HEK293 (cell line): ENCODE data around the gene IRS2.

Source experiments
- CTCF ChIA-PET: fragments of 350-600 bp; formaldehyde crosslinking; extraction: SDS; loops from one replicate; lab custom pipeline; 2021; ENCODE audit warnings: antibody characterized with exemption; lab: Yijun Ruan, JAX
- POLR2A ChIA-PET: fragments of 300-600 bp; formaldehyde crosslinking; extraction: SDS; loops from one replicate; lab custom pipeline; 2020; ENCODE audit warnings: antibody characterized with exemption, inconsistent platforms; lab: Yijun Ruan, JAX
- H3K27ac ChIP-seq: fragments of 200-500 bp; sonication (Bioruptor generic); 2 replicates; pipeline ENCODE4 v1.5.1; 2014; ENCODE audit warnings: low read depth, low read length, control low read depth, inconsistent platforms; ENCODE audit errors: extremely low read depth
- H3K36me3 ChIP-seq, 2 experiments: fragments of 200-500 bp in 1 of 2; sonication (Bioruptor generic) in 1 of 2; 1 replicate in 1 of 2; 2 replicates in 1 of 2; pipeline ENCODE4 v1.5.1; 2014 to 2017; ENCODE audit warnings: inconsistent platforms in 2 of 2, low read length in 2 of 2; ENCODE audit not compliant: control insufficient read depth in 2 of 2, insufficient read depth in 1 of 2
- H3K4me1 ChIP-seq: fragments of 200-500 bp; sonication (Bioruptor generic); 2 replicates; pipeline ENCODE4 v1.5.1; 2014; ENCODE audit warnings: mild to moderate bottlenecking, low read length, inconsistent platforms; ENCODE audit not compliant: control insufficient read depth, insufficient read depth
- H3K4me3 ChIP-seq: 2 replicates; pipeline ENCODE4 v1.5.1; 2011; ENCODE audit warnings: low read depth, mild to moderate bottlenecking, control low read depth, low read length, moderate library complexity
- H3K9me3 ChIP-seq: fragments of 200-500 bp; sonication (Bioruptor generic); 2 replicates; pipeline ENCODE4 v1.5.1; 2014; ENCODE audit warnings: low read depth, low read length, inconsistent platforms; ENCODE audit not compliant: control insufficient read depth, insufficient read depth
- EGR2 ChIP-seq: fragments of 450-650 bp; formaldehyde crosslinking; IDR thresholded peaks from 2 replicates; pipeline ENCODE4 v1.5.1; 2016; ENCODE audit warnings: low read depth, missing biosample characterization, missing genetic modification characterization
- KLF16 ChIP-seq: fragments of 450-650 bp; formaldehyde crosslinking; IDR thresholded peaks from 2 replicates; pipeline ENCODE4 v1.5.1; 2017; ENCODE audit warnings: missing biosample characterization, missing genetic modification characterization
- MZF1 ChIP-seq: fragments of 450-650 bp; formaldehyde crosslinking; IDR thresholded peaks from 2 replicates; pipeline ENCODE4 v1.5.1; 2017; ENCODE audit warnings: missing biosample characterization, missing genetic modification characterization, borderline replicate concordance
- SCRT2 ChIP-seq: fragments of 450-650 bp; formaldehyde crosslinking; IDR thresholded peaks from 2 replicates; pipeline ENCODE4 v1.5.1; 2016; ENCODE audit warnings: missing biosample characterization, missing genetic modification characterization
- ZBTB1 ChIP-seq: fragments of 450-650 bp; formaldehyde crosslinking; IDR thresholded peaks from 2 replicates; pipeline ENCODE4 v1.5.1; 2016; ENCODE audit warnings: missing biosample characterization, missing genetic modification characterization
- ZEB2 ChIP-seq: fragments of 450-650 bp; formaldehyde crosslinking; IDR thresholded peaks from 2 replicates; pipeline ENCODE4 v1.5.1; 2016; ENCODE audit warnings: missing biosample characterization, missing genetic modification characterization
- ZFP41 ChIP-seq: fragments of 450-650 bp; formaldehyde crosslinking; IDR thresholded peaks from 2 replicates; pipeline ENCODE4 v1.5.1; 2016; ENCODE audit warnings: missing biosample characterization, missing genetic modification characterization, borderline replicate concordance
- ZNF138 ChIP-seq: fragments of 450-650 bp; formaldehyde crosslinking; IDR thresholded peaks from 2 replicates; pipeline ENCODE4 v1.5.1; 2016; ENCODE audit warnings: missing biosample characterization, missing genetic modification characterization, borderline replicate concordance
- ZNF146 ChIP-seq: fragments of 450-650 bp; formaldehyde crosslinking; IDR thresholded peaks from 2 replicates; pipeline ENCODE4 v1.5.1; 2016; ENCODE audit warnings: missing biosample characterization, missing genetic modification characterization
- ZNF16 ChIP-seq: fragments of 450-650 bp; formaldehyde crosslinking; IDR thresholded peaks from 2 replicates; pipeline ENCODE4 v1.5.1; 2016; ENCODE audit warnings: low read depth, missing biosample characterization, missing genetic modification characterization
- ZNF221 ChIP-seq: fragments of 450-650 bp; formaldehyde crosslinking; IDR thresholded peaks from 2 replicates; pipeline ENCODE4 v1.5.1; 2017; ENCODE audit warnings: missing biosample characterization, missing genetic modification characterization, borderline replicate concordance
- ZNF23 ChIP-seq: fragments of 450-650 bp; formaldehyde crosslinking; IDR thresholded peaks from 2 replicates; pipeline ENCODE4 v1.5.1; 2016; ENCODE audit warnings: missing biosample characterization, missing genetic modification characterization, borderline replicate concordance
- ZNF239 ChIP-seq: fragments of 450-650 bp; formaldehyde crosslinking; IDR thresholded peaks from 2 replicates; pipeline ENCODE4 v1.5.1; 2016; ENCODE audit warnings: missing biosample characterization, missing genetic modification characterization
- ZNF335 ChIP-seq: fragments of 450-650 bp; formaldehyde crosslinking; conservative IDR thresholded peaks from 2 replicates; pipeline ENCODE4 v1.5.1; 2016; ENCODE audit warnings: missing biosample characterization, missing genetic modification characterization
- ZNF366 ChIP-seq: fragments of 450-650 bp; formaldehyde crosslinking; conservative IDR thresholded peaks from 2 replicates; pipeline ENCODE4 v1.5.1; 2016; ENCODE audit warnings: missing biosample characterization, missing genetic modification characterization
- ZNF433 ChIP-seq: fragments of 450-650 bp; formaldehyde crosslinking; IDR thresholded peaks from 2 replicates; pipeline ENCODE4 v1.5.1; 2016; ENCODE audit warnings: missing biosample characterization, missing genetic modification characterization, low read depth
- ZNF621 ChIP-seq: fragments of 450-650 bp; formaldehyde crosslinking; IDR thresholded peaks from 2 replicates; pipeline ENCODE4 v1.5.1; 2017; ENCODE audit warnings: missing biosample characterization, missing genetic modification characterization
- ZNF623 ChIP-seq: fragments of 450-650 bp; formaldehyde crosslinking; IDR thresholded peaks from 2 replicates; pipeline ENCODE4 v1.5.1; 2016; ENCODE audit warnings: missing biosample characterization, missing genetic modification characterization
- ZNF76 ChIP-seq: fragments of 450-650 bp; formaldehyde crosslinking; IDR thresholded peaks from 2 replicates; pipeline ENCODE4; 2016; ENCODE audit warnings: low read depth, missing biosample characterization, missing genetic modification characterization, borderline replicate concordance
- ZNF777 ChIP-seq: fragments of 450-650 bp; formaldehyde crosslinking; IDR thresholded peaks from 2 replicates; pipeline ENCODE4 v1.5.1; 2017; ENCODE audit warnings: missing biosample characterization, missing genetic modification characterization, borderline replicate concordance
- ZNF785 ChIP-seq: fragments of 450-650 bp; formaldehyde crosslinking; IDR thresholded peaks from 2 replicates; pipeline ENCODE4 v1.5.1; 2016; ENCODE audit warnings: missing biosample characterization, missing genetic modification characterization
- ZNF792 ChIP-seq: fragments of 450-650 bp; formaldehyde crosslinking; IDR thresholded peaks from 2 replicates; pipeline ENCODE4 v1.5.1; 2016; ENCODE audit warnings: missing biosample characterization, missing genetic modification characterization
- TF ChIP-seq, protein P1 (sequence below): fragments of 450-650 bp; formaldehyde crosslinking; IDR thresholded peaks from 2 replicates; pipeline ENCODE4 v1.5.1; 2017; ENCODE audit warnings: missing biosample characterization, missing genetic modification characterization
- TF ChIP-seq, protein P2 (sequence below): fragments of 450-650 bp; formaldehyde crosslinking; IDR thresholded peaks from 2 replicates; pipeline ENCODE4 v1.5.1; 2016; ENCODE audit warnings: missing biosample characterization, missing genetic modification characterization
- TF ChIP-seq, protein P3 (sequence below): fragments of 450-650 bp; formaldehyde crosslinking; IDR thresholded peaks from 2 replicates; pipeline ENCODE4 v1.5.1; 2016; ENCODE audit warnings: missing biosample characterization, missing genetic modification characterization

The IRS2 gene

DNA sequence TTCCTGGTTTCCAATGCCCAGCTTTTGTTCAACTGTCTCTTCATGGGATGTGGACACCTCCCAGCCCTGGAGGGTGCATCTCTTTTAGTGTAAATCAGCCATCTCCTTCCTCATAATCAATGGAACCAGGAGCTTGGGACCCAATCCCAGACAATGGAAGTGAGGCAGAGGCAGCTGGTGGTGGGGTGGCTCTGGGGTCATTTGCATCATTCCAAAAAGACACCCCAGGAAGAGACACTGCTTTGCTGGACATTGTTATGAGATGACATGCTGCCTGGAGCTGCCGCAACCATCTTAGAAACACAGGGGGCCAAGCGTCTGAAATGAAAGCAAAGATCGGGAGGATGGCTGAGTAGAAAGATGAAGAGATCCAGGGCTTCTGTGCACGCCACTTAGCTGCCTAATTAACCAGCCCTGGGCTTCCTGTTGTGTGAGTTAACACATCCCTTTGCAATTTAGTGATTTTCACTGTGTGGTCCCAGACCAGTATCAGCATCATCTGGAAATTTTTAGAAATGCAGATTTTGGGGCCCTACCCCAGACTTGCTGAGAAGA is 36.1 kb downstream of the IRS2 start:
- POLR2A ChIA-PET: no interaction called here
- no peaks in the 10 kb centered on the region for H3K4me1 ChIP-seq
- H3K4me3 ChIP-seq: no peak overlapping the region
- H3K9me3 ChIP-seq: no peaks in the 10 kb centered on the region
- TF ChIP-seq ZBTB1 (tag by site-specific recombination) (no peak), ZNF138 (tag by site-specific recombination) (no peak), ZNF785 (tag by site-specific recombination) (no peak), MZF1 (tag by site-specific recombination) (no peak), ZNF335 (tag by site-specific recombination) (no peak), ZNF621 (no peak)
- TF ChIP-seq, protein P1, sequence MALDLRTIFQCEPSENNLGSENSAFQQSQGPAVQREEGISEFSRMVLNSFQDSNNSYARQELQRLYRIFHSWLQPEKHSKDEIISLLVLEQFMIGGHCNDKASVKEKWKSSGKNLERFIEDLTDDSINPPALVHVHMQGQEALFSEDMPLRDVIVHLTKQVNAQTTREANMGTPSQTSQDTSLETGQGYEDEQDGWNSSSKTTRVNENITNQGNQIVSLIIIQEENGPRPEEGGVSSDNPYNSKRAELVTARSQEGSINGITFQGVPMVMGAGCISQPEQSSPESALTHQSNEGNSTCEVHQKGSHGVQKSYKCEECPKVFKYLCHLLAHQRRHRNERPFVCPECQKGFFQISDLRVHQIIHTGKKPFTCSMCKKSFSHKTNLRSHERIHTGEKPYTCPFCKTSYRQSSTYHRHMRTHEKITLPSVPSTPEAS (tag by site-specific recombination): no peak
- peaks cover 0 to 23% of the 10 kb centered on the region in 2 experiments; a peak in 2 of 3 replicates for H3K36me3 ChIP-seq
- H3K27ac ChIP-seq: no peak overlapping the region
- CTCF ChIA-PET: no interaction called here

DNA sequence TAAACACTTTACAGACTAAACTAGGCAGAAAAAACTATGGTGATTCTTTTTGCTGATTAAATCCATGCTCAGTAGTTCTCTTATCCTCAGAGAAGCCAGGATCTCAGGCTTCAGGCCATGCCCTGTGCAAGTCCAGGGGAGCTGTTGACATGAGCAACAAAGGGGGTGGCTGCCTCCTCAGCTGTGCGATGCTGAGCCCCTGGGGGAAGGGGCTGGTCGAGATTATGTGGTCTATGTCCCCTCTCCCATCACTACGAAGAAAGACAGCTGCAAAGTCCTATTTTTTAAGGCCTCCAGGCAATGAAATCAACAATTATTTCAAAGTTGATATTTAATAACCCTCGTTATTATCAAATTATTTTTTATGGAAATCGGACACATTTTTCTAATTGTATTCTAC is 37.0 kb downstream of the IRS2 start:
- POLR2A ChIA-PET: no interaction called here
- Histone ChIP-seq H3K4me1 (no peaks in the 10 kb centered on the region), H3K9me3 (no peaks in the 10 kb centered on the region), H3K4me3 (no peak overlapping the region), H3K27ac (no peak overlapping the region), H3K36me3 (peaks cover 0 to 16% of the 10 kb centered on the region in 2 experiments; a peak in 2 of 3 replicates)
- TF ChIP-seq ZNF623: no peak
- CTCF ChIA-PET: no interaction called here

DNA sequence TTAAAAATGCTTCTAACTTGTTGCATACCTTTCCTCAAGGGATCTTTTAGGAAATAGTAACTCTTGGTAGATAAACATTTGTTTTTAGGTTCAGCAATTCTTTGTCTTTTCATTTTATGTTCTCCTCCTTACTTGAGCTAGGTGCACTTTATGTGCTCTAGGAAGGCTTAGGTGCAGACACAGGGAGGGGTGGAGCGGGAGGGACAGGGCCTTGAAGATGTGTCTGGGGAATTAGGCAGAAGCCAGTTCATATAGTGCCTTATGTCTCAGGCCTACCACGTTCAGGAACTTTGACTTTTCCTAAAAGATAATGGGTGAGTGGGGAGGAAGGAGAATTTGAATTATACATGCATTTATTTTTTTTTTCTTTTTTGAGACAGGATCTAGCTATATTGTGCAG is 37.7 kb downstream of the IRS2 start:
- CTCF ChIA-PET: no interaction called here
- Histone ChIP-seq H3K4me3 (no peak overlapping the region), H3K4me1 (no peaks in the 10 kb centered on the region), H3K9me3 (no peaks in the 10 kb centered on the region)
- POLR2A ChIA-PET: no interaction called here
- TF ChIP-seq SCRT2: peak; percentile 43; the same call in 1 of the 2 replicates
- TF ChIP-seq EGR2: no peak
- TF ChIP-seq ZNF76: no peak
- no peak for TF ChIP-seq ZNF792 (tag by site-specific recombination)
- no peak for TF ChIP-seq ZFP41
- TF ChIP-seq, all 188 proteins: peak for 1
- Histone ChIP-seq H3K36me3 (peaks cover 0 to 10% of the 10 kb centered on the region in 2 experiments; a peak in 2 of 3 replicates), H3K27ac (no peak overlapping the region)

DNA sequence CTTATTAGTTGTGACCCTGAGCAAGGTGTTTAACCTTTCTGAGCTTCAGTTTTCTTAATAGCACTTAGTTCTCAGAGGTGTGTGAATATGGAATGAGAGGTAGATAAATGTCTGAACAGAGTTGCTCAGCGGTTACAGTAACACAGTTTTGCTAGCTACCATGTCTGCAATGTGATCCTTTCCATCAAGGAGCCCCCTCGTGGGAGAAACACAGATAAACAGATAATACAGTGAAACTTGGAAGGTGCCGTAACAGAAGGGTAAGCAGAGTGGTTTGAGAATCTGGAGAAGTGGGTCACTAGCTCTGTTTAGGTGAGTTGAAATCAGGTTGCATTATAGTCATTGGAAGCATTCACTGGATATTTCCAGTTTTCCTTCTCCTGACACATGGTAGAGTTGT is 38.9 kb downstream of the IRS2 start:
- POLR2A ChIA-PET: no interaction called here
- TF ChIP-seq KLF16 (no peak), ZNF146 (tag by site-specific recombination) (no peak), ZNF239 (tag by site-specific recombination) (no peak), ZNF16 (tag by site-specific recombination) (no peak), ZNF221 (tag by site-specific recombination) (no peak), ZNF23 (no peak), ZNF777 (tag by site-specific recombination) (no peak), ZNF366 (no peak), ZEB2 (no peak), ZNF433 (tag by site-specific recombination) (no peak)
- TF ChIP-seq, protein P2, sequence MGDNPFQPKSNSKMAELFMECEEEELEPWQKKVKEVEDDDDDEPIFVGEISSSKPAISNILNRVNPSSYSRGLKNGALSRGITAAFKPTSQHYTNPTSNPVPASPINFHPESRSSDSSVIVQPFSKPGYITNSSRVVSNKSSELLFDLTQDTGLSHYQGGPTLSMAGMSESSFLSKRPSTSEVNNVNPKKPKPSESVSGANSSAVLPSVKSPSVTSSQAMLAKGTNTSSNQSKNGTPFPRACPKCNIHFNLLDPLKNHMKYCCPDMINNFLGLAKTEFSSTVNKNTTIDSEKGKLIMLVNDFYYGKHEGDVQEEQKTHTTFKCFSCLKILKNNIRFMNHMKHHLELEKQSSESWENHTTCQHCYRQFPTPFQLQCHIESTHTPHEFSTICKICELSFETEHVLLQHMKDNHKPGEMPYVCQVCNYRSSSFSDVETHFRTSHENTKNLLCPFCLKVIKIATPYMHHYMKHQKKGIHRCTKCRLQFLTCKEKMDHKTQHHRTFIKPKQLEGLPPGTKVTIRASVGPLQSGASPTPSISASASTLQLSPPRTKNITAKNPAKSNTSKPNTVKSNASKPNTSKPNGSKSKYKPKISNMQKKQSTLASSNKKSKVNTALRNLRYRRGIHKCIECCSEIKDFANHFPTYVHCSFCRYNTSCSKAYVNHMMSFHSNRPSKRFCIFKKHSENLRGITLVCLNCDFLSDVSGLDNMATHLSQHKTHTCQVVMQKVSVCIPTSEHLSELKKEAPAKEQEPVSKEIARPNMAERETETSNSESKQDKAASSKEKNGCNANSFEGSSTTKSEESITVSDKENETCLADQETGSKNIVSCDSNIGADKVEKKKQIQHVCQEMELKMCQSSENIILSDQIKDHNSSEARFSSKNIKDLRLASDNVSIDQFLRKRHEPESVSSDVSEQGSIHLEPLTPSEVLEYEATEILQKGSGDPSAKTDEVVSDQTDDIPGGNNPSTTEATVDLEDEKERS (tag by site-specific recombination): no peak
- TF ChIP-seq, protein P3, sequence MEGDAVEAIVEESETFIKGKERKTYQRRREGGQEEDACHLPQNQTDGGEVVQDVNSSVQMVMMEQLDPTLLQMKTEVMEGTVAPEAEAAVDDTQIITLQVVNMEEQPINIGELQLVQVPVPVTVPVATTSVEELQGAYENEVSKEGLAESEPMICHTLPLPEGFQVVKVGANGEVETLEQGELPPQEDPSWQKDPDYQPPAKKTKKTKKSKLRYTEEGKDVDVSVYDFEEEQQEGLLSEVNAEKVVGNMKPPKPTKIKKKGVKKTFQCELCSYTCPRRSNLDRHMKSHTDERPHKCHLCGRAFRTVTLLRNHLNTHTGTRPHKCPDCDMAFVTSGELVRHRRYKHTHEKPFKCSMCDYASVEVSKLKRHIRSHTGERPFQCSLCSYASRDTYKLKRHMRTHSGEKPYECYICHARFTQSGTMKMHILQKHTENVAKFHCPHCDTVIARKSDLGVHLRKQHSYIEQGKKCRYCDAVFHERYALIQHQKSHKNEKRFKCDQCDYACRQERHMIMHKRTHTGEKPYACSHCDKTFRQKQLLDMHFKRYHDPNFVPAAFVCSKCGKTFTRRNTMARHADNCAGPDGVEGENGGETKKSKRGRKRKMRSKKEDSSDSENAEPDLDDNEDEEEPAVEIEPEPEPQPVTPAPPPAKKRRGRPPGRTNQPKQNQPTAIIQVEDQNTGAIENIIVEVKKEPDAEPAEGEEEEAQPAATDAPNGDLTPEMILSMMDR (tag by site-specific recombination): no peak

More for the DNA sequence above, 38.9 kb downstream of the IRS2 start:
- Histone ChIP-seq H3K4me3 (no peak overlapping the region), H3K9me3 (no peaks in the 10 kb centered on the region), H3K4me1 (no peaks in the 10 kb centered on the region), H3K27ac (no peak overlapping the region), H3K36me3 (peaks cover 0 to 3% of the 10 kb centered on the region in 2 experiments; a peak in 1 of 3 replicates)
- CTCF ChIA-PET: interaction anchor here (0.6 to 1.1 kb wide), 2 partner anchors 27 to 161 kb away, joined by 3 read pairs; no protein-coding TSS in a partner anchor
